Stimulated activated CD4-positive, alpha-beta T cell treated with anti-CD3 and anti-CD28 coated beads, Interleukin-12 subunit alpha, Interleukin-12 subunit beta, amount 100 ng/mL, for 24 hours (primary cell): ENCODE data around the gene WDR35.
"Not testable (repeated sequence)": the region's sequence is repeated elsewhere in the genome, so short reads cannot be mapped to it uniquely, and the experiment has no call there.

Experiments
- DNase-seq, 2 experiments: peaks; one replicate each; pipeline ENCODE4 v3.0.0-alpha.2; 2020; ENCODE audit warnings: low read depth in 2 of 2

WDR35 gene

DNA sequence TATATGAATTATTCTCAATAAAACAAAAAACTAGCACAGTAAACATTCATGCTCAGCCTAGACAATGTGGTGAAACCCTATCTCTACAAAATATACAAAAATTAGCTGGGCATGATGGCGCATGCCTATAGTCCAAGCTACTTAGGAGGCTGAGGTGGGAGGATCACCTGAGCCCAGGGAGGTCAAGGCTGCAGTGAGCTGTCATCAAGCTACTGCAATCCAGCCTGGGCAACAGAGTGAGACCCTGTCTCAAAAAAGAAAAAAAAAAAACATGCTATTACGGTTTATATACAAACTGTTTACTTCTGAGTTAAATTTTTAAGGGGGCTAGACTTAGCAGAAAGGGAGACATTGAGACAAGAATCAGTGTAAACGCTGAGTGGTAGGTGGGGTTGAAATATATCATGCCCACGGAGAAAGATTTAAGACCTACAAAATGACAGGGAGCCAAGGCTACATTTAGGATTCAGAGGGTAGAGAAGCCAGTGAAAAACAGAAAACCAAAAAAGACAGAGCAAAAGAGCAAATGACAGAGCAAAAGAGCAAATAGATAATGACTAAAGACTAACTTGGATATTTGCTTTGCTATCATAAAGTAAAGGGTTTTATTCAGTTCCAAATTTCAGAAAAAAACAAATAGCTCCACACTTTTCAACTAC is 95.6 kb downstream of the WDR35 start:
- DNase-seq: no peak

DNA sequence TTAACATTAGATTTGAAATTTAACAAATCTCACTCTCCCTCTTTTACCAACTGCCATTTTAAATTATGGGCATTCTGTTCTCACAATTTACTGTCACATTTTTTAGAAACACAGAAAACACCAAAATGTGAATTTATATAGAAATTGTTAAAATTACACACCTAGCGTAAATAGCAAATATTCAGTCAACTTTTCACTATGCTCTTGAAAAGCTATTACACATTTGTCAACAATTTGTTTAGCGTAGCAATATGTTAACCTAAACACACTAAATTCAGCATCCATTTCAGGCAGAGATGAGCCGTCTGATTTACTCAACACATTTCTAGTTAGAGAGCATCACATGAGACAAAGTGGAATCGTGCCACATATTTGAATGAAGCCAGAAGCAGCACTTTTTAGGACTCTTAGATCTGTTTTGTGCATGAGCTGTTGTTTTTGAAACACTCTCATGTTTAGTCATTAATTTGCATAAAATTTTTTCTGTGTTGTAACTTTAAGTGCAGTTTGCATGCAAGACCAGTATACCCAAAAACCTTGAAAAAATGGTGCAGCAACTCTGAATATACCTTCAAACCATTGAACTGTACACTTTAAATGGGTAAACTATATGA is 96.3 kb downstream of the WDR35 start:
- DNase-seq: no peak

DNA sequence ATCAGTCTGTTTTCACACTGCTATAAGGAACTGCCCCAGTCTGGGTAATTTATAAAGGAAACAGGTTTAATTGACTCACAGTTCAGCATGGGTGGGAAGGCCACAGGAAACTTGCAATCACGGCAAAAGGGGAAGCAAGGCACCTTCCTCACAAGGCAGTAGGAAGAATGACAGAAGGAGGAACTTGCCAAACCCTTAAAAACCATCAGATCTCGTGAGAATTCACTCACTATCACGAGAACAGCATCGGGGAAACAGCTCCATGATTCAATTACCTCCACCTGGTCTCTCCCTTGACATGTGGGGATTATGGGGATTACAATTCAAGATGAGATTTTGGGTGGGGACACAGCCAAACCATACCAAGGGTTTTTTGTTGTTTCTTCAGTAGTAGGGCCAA is 97.9 kb downstream of the WDR35 start:
- DNase-seq: not testable (repeated sequence)

DNA sequence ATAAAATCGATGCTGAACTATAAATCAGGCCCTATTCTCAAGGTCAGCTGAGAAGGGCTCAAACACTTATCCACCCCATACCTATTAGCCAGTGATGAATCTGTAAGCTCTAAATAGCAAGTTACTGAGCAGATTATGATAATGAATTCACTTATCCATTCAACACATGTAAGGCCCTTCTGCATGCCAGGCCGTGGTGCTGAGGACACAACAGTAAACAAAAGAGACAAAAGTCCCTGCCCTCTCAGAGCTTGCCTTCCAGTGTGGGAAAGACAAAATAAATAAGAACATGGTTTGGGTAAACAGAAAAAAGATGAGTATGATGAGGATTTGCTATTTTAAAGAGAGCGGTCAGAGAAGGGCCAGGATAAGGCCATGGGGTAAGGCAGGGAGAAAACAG is 99.8 kb downstream of the WDR35 start:
- DNase-seq: no peak

DNA sequence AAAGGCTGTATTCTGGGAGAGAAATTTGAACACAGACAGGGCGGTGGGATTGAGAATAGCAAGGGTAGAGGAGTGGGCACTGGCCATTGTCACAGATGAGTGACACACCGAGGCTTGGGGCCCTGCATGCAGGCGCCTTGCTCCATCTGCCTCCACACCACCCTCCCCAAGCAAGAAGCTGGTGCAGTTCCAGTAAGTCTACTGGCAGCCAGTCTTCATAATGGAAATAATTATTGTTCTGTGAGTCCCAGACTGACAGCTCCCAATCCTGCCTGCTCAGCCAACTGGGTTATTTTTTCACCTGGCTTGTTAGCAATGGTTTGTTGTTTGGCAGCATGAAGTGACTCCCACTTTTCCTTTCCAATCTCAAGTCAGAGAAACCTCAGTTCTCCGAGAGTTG is 101.1 kb downstream of the WDR35 start:
- DNase-seq: no peak

DNA sequence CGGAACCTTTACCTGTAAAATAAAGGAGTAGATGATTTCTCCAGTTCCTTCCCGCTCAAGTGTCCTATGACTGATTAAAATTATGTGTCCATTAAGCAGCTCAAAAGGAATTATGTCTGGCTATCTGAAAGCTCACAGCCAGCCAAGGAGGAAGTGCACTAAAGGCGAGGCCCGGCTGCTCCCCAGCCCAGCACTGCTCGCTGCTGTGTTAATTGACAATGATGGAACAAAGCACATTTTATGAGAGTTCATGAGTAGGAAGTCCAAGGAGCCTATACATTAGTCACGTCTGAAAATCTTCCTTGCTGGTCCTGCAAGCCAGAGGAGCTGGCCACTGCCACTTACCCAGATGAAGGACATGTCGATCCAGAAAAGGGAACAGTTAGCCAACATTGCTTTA is 102.4 kb downstream of the WDR35 start:
- DNase-seq: no peak

DNA sequence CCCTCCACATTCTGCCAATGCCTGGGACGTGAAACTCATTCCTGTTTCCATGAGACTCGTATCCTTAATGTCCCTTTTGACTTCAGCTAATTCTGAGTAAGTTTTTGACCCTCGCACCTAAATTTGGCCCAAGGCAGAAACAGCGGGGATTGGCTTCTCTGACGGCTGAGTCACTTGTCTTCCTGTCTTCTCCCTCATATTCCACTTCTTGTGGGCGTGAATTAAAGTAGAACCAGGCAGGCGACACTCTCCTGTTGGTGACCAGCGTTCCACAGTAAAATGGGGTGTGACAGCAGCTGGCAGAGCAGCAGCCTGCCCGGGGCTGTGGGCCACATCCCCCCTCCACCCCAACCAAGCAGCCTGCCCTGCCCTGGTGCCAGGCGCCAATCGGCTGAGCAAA is 103.6 kb downstream of the WDR35 start:
- DNase-seq: no peak

DNA sequence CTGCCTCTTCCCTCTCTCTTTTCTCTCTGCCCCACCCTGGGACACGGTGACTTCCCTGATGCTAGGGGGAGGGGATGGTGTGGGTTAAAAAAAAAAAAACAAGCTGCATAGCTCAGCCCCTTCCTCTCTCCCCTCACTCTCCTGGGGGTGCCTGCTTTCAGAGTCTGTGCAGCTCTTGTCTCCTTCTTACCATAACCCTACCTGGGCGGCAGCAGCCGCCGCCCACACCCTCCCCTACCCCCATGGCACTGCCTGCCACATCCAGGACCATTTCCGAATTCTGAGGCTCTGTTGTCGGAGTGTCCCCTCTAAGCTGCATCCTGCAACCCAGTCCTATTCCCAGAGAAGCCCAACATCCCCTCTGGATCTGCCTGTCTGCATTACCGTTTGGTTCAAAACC is 104.1 kb downstream of the WDR35 start:
- DNase-seq: no peak

DNA sequence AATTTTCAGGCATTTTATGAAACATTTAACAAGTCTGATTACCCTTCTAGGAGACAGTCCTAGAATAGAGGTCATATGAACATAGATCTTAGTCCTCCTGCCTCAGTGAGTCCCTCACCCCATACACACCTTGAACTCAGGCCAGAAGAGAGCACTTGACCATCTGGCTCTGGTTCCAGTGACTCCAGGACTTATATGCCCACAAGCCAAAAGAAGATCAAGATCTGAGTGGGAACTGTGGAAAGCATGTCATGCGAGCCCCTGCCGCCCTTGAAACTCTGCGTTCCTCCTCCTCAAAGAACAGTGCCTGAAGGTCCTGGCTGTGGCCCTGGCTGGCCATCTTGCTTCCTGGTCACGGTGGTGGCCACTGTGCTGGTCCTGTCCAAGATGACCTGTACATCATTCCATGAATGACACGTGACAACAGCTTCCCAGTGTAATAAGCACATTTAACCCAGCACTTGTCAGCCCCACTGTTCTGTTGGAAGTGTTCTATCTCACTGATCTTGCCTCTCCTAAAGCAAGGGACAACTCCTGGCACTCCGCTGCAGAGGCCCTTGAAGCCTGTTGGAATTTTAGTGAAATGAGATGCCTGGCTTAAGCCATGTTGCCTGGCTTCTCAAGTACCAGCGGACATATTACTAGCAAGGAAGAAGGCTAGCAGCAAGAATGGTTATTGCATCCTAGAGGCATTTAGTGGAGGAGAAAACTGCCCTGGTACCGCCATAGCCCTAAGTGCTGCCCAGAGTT is 105.8 kb downstream of the WDR35 start:
- DNase-seq: no peak

DNA sequence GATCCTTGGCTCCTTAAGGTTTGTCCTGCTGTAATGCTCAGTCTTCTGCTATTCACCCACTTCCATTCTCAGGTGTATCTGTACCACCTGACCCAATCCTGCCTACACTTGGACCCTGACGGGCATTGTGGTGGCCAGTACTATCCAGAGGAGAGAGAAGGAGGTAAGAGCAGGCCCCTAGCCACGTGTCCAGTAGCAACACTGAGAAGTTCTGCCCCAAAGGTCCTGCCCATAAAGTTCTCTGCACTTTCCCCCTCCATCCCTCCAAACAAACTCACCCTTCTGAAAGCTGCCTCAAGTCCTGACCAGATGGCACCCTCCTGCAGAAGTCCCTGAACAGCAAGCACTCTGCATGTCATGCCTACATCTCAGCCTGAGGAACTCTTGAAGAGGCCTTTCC is 106.4 kb downstream of the WDR35 start:
- DNase-seq: no peak

DNA sequence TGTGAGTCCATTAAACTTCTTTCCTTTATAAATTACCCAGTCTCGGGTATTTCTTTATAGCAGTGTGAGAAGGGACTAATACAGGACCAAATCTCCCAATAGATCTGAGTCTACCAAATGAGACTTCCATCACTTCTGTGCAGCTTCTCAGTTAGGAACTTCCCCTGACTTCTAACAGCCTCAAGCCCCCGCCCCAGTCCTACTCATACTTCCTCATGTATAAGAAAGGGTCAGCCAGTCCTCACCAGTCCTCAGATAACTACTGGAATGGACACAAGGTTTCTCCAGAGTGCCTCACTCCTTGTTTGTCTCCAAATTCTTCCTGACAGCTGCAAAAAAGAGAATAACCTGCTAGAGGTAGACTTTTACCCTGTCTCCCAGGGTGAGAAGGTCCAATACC is 107.6 kb downstream of the WDR35 start:
- no peak for DNase-seq

DNA sequence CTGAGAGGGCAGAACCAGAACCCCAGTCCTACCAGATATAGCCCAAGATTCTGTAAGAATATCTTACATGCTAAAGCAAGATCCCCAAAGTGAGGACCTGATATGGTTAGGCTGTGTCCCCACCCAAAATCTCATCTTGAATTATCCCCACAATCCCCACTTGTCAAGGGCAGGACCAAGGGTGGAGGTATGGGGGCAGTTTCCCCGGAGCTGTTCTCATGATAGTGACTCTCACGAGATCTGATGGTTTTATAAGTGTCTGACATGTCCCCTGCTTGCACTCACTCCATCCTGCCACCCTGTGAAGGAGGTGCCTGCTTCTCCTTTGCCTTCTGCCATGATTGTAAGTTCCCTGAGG is 108.0 kb downstream of the WDR35 start:
- DNase-seq: no peak

DNA sequence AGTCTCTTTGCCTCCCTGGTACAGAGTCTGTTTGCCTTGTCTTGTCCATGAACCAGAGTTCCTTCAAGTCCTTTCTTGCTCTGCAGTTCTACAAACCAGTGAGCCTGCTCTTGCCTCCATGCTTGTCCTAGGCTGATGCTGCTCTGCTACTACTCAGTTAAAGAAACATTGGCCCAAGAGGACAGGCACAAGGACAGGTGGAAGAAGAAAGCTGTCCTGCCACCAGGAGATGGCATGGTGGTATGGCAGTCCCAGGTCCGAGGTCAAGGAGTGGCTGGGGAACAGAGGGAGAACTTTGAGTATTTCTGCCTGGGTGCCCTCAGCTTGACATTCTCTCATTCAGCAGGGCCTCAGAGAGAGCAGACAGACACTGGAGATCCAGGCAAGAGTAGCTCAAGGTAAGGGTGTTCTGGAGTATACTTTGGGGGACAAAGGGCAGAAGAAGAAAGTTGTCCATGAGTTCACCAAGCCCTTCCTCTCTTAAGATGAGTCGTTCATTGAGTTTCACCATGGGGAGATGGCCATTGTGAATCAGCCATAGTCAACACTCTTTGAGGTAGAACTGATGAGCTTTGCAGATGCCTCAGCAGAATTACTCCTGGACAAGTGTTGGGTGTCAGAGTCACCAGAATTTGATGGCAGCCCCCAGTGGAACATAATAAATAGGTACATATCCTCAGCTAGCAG is 108.5 kb downstream of the WDR35 start:
- no peak for DNase-seq

DNA sequence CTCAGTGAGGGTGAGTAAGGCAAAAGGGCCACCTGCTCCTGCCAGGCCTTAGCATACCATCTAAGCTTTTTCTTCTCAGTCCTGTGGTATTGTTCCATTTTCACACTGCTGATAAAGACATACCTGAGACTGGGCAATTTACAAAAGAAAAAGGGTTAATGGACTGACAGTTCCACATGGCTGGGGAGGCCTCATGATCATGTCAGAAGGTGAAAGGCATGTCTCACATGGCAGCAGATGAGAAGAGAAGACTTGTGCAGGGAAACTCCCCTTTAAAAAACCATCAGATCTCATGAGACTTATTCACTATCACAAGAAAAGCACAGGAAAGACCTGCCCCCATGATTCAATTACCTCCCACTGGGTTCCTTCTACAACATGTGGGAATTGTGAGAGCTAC is 109.7 kb downstream of the WDR35 start:
- not testable (repeated sequence) for DNase-seq

DNA sequence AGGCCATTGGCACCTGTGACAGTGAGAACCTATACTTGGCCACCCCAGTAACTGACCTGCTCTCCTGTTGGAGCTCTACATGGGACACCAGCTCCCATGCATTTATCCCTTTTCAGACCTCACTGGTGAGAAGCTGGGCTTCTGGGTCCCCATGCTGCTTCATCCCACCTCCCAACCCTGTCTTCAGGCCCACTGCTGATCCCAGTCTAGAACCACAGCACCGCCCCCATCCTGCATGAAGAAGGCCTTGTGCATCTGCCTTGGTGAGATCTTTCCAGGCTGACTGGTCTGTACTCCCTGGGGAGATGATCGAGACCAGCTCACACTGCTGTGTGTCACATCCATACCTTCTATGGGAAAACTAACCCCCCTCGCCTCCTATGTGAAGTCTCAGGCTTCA is 110.8 kb downstream of the WDR35 start:
- DNase-seq: no peak

DNA sequence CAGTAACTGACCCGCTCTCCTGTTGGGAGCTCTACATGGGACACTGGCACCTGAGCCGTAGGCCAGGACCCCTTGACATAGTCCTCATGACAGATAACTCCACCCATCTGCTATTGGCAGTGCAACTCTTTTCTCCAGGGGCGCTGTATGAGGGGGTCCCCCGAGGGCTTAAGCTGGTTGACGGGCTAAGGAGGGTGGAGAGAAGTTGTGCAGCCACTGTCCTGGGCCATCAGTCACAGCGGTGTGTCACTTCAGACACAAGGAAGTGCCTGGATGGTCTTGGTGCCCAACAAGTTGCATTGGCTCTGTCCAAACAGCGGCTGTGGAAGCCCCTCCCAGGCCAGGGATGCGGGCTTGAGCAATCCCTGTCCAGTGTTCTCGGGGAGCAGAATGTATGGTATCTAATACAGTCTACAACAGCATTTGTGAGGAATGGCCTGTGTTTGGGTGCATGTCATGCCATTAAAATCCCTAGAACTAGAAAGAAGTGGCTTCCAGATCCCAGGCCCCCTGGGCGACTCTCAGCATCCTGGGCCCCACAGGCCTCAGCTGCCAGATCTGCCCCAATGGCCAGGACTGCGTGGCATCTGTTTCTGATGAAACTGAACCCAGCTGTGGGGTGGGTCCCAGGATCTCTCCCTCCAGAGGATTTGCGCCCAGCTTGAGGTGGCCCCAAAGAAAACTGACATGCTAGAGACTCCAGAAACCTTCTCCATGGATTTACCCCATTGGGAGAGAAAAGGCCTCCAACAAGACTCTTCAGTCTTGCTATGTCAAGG is 111.4 kb downstream of the WDR35 start:
- no peak for DNase-seq

DNA sequence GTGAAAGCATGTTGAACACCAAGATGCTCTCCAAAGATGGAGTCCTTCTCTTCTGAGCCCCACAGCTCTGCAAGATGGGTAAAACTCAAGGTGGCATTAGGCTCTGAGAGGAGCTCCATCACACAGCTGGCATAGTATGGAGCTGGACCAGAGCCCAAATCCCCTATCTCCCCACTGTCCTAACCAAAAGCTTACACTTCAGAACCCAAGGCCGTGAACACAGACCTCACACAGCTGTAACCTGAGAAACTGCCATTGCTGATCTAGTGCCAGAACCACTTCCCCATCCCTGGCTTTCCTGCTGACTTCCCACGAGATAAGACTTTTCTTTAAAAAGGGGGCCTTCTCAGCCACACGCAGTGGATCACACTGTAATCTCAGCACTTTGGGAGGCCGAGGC is 113.2 kb downstream of the WDR35 start:
- DNase-seq: no peak

DNA sequence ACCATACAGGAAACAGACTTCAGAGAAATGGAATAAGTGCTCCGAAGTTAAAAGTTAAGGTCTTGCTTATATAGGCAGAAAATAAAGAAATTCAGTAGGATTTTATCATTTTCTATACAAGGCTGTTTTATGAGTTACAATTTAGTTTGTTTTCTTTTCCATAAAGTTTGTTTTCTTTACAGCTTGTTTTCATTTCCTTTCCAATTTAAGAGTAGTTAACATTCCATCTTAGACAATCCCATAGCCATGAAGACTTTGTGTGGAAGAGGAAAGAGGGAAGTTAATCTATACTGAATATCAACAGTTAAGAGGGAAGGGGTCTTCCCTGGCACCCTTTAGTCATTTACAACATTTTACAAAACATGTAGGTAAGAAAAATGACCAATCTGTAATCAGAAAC is 114.6 kb downstream of the WDR35 start:
- DNase-seq: no peak

DNA sequence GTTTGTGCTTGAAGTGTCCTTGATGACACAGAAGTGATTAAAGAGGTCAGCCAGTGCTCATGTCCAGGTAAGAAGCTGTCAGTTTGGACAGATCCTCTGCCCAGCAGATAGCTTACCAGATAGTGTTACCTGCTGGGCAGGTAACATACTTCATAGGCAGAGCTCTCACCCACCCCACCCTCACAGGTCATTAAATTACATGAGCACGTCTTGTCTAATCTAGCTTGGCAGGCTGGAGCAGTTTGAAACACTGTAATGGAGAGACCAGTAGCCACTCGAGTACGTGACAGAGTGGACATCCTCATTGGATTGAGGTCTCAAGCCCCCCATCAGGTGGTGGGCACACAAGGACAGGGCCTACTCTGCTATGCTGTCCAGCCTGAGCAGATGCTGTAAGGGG is 115.2 kb downstream of the WDR35 start:
- no peak for DNase-seq

DNA sequence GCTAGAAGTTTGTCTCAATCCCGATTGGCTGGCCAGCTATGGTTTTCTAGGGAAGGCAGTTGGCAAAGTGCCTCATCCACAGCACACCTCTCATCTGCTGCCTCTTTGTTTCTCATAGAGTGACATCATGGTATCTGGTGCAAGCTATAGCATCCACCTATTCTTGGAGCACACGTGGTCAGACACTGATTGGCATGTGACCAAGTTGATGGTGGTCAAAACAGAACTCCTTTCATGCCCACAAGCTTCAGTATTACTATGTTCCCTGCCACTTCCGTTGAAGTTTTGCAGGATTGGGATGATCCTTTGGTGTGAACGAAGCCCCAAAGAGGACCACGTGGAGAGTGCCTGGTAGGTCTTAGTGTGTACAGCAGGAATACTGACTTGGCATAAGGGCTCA is 116.9 kb downstream of the WDR35 start:
- no peak for DNase-seq

DNA sequence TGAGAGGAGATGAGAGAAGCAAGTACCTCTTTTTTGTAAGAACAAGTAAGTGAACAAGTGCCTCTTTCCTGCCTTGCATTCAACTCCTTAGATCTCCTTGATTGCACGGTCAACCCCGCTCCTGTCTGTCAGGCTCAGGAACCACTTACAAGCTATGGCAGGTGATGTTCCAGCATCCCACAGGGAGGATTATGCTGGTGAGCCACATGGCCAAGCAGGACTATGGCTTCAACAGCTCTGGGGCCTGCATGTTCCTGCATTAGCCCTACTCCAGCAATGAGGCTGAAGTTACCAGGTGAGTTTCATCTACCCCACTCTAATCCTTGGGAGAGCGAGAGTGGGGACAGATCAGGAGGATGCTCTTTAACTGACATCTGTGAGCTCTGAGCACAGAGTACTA is 117.6 kb downstream of the WDR35 start:
- no peak for DNase-seq

DNA sequence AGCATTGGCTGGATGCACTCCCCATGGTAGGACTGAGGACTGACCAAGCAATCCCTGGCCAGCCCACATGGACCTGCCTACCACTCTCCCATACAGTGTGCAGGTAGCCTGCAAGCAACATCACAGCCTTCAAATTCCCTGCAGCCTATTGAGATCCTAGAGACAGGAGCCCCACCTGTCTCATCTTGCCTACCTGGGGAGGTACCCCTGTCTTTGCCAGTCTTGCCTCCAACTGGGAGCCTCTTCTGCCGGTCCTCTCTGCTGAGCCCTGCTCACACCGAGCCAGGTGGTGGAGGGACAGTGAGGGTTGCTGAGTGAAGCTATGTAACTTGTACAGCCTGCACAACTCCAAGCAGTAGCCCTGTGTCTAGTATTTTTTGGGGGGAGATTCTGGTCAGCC is 118.1 kb downstream of the WDR35 start:
- DNase-seq: no peak
